GM21447 (cell line): ENCODE measurements around the gene TTLL7.
"Not testable (repeated sequence)": the region's sequence is repeated elsewhere in the genome, so short reads cannot be mapped to it uniquely, and the experiment has no call there.

Experiments used
- ATAC-seq: cut with Tn5 transposase; IDR thresholded peaks from one replicate; pipeline ENCODE4 v1.9.1; 2021; ENCODE audit not compliant: unreplicated experiment

Gene TTLL7

GRCh38 chr1:83931658-83932253, 67.2 kb downstream of the TTLL7 start:
- ATAC-seq = peak; percentile 80

- ATAC-seq = no peak
Measured at GRCh38 chr1:83929184-83929583, 69.7 kb downstream of the TTLL7 start.

GRCh38 chr1:83928396-83928795, 70.5 kb downstream of the TTLL7 start:
- ATAC-seq = no peak

GRCh38 chr1:83927701-83928100, 71.2 kb downstream of the TTLL7 start:
- no peak for ATAC-seq

GRCh38 chr1:83927061-83927460, 71.9 kb downstream of the TTLL7 start:
- ATAC-seq = no peak

DNA sequence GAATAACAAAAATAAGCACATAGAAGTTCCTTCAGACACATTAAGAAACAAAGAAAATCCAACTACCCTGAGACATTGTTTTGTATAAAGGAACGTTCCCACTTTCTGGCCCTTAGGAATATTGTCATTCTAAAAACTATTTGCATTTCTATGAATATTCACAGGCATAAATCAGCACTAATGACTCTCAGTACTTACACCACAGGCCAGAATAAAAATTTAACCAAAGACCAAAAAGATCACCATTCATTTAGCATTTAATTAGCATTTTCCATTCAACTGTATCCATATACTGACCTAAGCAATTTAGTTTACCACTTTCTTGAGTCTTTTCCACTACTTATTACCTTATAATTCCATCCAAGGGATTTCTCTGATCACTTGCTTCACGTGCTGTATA, 75.4 kb downstream of the TTLL7 start:
- no peak for ATAC-seq

- ATAC-seq = no peak
Measured at GRCh38 chr1:83922431-83922830, 76.5 kb downstream of the TTLL7 start.

DNA sequence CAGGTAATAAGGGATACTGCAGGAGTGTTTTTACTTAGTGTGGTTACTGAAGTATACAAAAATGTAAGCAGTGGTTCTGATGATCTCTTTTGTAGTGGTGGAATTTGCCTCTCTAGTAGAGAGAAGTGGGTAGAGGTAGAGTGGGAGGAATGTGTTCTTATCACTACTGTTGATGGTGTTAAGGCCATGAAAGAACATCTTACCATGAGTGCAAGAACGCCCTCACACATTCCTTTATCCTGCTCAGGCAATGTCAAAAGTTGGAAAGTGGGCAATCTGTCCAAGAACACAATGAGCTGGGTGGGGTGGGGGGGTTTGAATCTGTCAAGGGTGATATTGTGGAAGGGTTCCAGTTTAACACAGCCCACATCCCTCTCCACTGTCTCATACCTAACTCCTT, 78.6 kb downstream of the TTLL7 start:
- ATAC-seq = no peak

DNA sequence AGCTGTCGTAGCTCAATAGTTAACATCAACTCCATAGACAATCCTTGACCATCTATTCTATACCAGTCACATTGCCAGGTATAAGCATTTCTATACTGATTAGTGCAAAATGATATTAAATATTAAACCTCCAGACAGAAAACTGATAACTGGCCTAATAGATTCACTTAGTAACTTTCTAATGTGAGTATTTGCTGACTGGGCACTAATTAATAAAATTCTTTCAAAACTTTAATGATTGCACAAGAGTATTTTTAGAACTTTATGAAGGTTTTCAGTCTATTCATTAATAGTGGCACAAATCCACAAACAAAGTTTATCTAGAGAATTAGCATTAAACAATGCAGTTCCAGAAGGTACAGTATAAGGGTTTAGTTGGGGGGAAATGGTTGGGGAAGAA, 79.1 kb downstream of the TTLL7 start:
- ATAC-seq = no peak

- ATAC-seq = no peak
Measured at GRCh38 chr1:83918688-83919285, 80.1 kb downstream of the TTLL7 start.

DNA sequence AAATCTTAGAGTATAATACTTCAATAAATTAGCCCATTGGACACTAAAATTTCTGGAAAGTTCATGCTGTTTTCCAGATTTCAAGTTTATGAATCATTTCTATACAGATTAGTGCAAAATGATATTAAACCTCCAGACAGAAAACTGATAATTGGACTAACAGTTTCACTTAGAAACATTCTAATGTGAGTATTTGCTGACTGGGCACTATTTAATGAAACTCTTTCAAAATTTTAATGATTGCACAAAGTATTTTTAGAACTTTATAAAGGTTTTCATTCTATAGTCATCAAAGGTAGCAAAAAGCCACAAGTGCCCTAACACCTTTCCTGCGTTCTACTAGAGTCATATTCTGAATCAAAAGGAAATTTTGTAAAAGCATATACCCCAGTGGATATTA, 81.0 kb downstream of the TTLL7 start:
- ATAC-seq = no peak

- ATAC-seq = not testable (repeated sequence)
Measured at GRCh38 chr1:83916094-83916493, 82.8 kb downstream of the TTLL7 start.

- no peak for ATAC-seq
Measured at GRCh38 chr1:83912876-83913275, 86.1 kb downstream of the TTLL7 start.

DNA sequence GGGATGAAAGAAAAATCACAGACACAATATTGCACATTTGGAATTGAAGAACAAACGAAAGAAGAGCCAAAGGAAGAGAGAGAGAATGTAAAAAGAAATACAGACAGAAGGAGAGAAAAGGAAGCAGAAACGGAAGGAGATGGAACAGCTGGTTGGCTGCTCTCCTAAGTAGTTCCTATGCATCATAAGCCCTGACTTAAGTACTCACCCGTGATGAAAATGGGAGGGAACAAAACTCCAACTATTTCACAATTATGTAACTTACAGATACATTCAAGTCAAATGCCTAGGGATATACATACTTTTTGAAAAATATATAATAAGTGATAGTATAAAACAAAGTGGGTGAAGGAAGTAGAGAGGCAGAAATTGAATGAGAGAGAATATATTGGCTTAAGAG, 88.5 kb downstream of the TTLL7 start:
- ATAC-seq = no peak

- no peak for ATAC-seq
Measured at GRCh38 chr1:83909687-83910086, 89.2 kb downstream of the TTLL7 start.

- no peak for ATAC-seq
Measured at GRCh38 chr1:83905315-83905907, 93.5 kb downstream of the TTLL7 start.

GRCh38 chr1:83901547-83902155, 97.3 kb downstream of the TTLL7 start:
- no peak for ATAC-seq

DNA sequence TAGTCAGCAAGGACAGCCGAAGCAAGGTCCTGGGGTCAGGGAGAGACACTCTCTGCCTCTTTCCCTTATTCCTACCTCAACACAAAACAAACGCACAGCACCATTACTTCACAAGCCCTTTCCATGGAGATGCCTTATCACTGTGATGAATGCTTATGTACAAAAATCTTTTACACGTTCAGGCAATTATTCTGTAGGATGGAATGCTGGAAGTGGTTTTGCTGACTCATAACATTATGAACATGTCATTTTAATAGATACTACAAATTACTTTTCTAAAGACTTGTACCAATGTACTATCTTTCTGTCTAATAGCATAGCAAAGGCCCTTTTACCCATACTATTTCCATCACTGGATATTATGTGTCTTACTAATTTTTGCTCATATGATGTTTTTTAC, 98.4 kb downstream of the TTLL7 start:
- no peak for ATAC-seq

DNA sequence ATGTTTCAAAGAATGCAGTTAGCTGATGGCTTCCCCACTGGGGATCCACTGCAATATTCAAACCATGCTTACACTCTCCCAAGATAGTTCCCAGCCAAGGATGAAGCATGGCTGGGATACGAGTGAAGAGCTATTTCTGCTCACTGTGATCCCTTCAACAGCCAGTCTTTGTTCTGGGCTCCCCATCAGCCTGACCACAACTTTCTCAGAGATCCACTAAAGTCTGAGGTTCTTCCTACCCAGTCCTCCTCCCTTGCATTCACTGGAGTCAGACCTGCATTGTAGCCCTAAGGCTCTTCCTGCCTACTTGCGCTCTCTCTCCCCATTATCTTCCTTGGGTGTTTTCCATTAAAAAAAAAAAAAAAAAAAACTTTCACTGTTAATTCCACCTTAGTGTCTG, 101.4 kb downstream of the TTLL7 start:
- no peak for ATAC-seq

GRCh38 chr1:83896299-83896698, 102.6 kb downstream of the TTLL7 start:
- no peak for ATAC-seq

- ATAC-seq = no peak
Measured at GRCh38 chr1:83889707-83890106, 109.2 kb downstream of the TTLL7 start.

GRCh38 chr1:83887483-83887882, 111.4 kb downstream of the TTLL7 start:
- ATAC-seq = no peak
